Measurements from ENCODE around the gene TRRAP.

The TRRAP gene

DNA sequence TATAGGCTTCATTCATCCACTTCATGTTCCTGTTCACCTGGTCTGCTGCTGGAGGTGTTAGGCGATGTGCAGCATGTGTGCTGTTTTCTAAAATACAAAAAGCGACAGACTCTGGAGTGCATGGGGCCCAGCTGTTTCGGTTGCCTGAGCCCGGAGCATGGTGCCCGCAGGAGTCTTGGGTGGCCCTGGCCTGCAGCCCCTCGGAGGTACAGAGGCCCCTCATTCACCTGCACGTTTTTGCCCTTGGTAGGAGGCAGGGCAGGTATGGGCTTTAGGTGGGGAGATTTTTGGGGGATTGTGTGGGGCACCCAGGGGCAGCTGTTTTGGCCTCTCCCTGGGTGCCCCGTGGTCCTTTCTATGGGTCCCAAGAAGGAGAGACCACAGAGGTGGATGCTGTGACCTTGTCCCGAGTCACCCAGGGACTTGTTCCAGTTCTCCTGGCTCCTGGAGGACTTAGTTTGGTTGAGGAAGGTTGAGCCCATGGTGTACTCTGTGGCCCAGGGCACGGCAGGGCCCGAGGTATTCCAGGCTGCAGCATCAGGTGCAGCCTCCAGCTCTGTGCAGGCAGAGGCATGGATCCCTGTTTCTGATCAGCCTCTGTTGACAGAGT, 130.7 kb downstream of the TRRAP start:
- no peak for DNase-seq

DNA sequence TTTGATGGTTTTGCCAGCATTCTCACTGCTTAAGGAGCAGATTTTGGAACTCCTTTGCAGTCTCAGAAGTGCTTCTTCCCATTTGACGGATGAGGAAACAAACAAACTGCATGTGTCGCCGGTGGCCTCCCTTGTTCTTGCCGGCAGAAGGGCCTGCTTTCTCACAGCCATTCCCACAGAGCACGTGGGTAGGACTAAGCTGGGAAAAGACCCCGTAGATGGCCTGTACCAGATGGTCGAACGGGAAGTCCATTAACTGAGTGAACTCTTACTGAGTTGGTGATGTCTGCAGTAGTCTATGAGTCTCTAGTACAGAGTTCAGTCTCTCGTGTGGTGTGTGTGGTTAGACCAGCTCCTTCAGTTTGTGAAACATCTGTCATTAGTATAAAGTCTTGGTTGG, 131.9 kb downstream of the TRRAP start:
- DNase-seq = no peak

- DNase-seq = no peak
These were observed 133.0 kb downstream of the TRRAP start for GRCh38 chr7:99011341-99011705.

DNA sequence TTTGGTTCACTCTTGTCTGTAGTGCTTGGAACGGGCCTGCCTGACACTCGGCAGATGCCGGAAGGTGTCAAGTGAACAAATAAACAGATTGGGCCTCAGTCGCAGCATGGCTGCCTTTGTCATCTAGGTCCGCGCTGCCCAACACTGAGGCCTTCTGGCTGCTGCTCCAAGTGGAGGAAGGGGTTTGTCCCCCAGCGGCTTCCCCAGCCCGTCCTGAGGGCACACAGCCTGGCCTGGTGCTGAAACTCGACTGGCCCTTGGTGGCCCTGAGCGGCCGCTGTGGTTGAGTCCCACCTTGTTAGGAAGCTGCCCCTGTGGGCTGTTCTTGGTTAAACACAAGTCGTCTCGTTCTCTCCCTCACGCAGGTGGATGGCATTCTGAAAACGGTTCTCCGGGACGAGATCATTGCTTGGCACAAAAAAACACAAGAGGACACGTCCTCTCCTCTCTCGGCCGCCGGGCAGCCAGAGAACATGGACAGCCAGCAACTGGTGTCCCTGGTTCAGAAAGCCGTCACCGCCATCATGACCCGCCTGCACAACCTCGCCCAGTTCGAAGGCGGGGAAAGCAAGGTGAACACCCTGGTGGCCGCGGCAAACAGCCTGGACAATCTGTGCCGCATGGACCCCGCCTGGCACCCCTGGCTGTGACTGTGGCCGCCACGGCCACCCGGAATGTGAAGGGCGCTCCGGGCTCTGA, 133.5 kb downstream of the TRRAP start:
- DNase-seq = no peak

DNA sequence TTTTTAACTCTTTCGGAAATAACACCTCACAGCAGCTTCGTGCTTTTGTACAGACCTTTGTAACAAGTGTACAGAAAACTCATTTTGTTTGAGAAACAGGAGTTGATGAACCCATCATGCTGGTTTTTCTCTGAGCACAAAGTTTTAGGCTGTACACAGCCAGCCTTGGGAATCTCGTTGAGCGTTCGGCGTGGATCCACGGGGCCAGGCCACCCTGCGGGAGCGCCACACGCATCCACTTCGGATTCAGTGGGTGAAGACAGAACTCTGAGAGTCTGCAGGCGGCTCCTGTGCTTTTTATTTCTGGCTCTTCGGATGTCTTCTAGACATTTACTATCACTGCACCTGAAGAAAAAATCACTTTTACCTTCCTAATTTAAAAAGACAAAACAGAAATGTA, 134.4 kb downstream of the TRRAP start:
- no peak for DNase-seq

DNA sequence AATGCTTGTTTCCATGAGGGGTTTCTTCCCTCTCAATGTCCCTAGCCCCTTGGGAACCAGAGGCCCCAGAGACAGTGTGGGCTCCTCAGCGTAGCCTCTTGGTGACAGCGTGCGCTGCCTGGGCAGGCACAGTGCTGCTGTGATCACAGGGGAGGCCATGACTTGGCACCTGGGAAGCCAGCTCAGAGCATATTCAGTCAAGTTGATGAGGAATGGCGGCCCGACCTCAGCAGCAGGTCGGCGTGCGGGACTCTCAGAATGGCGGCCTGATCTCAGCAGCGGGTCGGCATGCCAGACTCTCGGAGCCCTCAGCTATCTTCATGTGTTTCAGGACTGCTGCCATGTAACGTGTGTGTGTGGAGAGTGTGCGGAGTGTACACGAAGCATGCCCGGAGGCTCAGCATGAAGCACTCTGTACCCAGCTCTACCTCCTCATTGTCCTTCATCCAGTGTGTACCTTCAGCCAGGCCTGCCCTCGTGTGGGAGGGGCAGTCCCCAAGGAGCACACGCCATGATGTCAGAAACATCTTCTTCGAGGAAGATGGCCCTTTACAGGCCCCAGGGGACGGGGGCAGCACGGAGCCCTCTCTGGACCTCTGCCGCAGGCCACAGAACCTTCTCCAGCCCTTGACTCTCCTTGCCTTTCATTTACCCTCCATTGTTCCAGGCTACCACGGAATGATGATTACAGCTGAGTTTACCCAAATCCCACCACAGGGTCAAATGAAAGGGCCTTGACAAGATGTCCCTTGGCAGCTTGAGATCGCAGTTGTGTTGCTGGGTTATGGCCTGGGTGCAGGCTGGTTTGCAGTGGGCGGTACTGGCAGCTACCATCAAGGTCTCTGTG, 135.2 kb downstream of the TRRAP start:
- no peak for DNase-seq

GRCh38 chr7:99014113-99014985, 136.0 kb downstream of the TRRAP start:
- DNase-seq = no peak

DNA sequence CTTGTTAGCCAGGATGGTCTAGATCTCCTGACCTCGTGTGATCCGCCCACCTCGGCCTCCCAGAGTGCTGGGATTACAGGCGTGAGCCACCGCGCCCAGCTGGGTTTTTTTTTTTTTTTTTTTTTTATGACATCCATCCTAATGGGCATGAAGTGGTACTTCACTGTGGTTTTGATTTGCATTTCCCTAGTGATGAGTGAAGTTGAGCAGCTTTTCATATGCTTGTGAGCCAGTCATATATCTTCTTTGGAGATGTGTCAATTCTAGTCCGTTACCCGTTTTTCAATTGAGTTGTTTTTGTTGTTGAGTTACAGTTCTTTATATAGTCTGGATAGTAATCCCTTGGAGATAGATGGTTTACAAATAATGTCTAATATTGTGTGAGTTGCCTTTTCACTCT, 137.9 kb downstream of the TRRAP start:
- no peak for DNase-seq

DNA sequence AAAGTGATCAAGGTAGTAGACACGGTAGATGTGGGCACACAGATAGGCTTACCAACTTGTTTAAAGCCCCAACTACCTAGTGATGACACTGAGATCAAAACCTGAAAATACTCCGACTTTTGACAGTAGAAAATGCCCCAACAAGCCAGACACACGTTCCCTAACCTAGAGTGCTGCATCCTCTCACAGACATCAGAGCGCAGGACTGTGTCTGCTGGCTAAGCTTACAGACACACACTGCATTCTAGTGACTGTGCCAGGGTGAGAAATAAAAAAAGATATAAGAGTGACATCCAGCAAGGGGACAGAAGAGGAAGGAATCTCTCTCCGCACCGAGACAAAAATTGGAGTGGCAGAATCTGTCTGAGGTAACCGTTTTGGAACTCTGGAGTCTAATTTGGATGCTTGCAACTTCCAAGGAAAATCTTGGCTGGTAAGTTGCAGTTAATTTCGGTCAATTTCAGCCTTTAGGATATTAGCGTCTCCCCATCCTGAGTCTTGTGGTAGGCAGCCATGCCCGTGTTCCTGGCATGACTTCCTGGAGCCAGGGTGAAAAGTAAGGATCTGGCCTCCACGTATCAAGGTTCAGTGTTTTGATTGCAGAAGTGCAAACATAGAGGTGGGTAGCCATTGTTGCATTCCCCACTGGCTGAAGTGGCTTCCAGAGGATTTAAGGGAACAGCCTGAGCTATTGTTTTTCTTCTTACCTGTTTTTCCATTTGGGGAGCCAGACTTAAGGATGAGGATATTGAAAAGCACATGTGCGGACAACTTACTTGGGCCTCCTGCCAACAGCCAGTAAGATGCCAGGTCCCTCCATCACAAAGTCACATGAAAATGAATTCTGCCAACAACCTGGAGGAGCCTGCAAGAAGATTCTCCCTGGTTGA, 141.4 kb downstream of the TRRAP start:
- no peak for DNase-seq

DNA sequence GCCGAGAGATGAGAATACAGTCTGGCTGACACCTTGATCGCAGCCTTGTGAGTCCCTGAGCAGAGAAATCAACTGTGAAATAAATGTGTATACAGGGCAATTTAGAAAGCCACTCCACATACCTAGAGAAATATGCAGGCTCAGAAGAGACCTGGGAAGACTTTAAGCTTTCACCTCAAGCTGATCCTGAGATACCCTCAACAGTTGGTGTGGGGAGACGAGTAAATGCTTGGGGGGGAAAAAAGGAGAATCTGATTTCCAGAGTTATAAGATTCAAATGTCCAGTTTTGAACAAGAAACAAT, 142.0 kb downstream of the TRRAP start:
- no peak for DNase-seq

GRCh38 chr7:99021941-99022560, 143.7 kb downstream of the TRRAP start:
- DNase-seq = peak; percentile 47

GRCh38 chr7:99024066-99024465, 145.7 kb downstream of the TRRAP start:
- DNase-seq = peak; percentile 80

GRCh38 chr7:99027241-99027640, 148.9 kb downstream of the TRRAP start:
- no peak for DNase-seq

GRCh38 chr7:99027841-99028240, 149.5 kb downstream of the TRRAP start:
- DNase-seq = no peak

DNA sequence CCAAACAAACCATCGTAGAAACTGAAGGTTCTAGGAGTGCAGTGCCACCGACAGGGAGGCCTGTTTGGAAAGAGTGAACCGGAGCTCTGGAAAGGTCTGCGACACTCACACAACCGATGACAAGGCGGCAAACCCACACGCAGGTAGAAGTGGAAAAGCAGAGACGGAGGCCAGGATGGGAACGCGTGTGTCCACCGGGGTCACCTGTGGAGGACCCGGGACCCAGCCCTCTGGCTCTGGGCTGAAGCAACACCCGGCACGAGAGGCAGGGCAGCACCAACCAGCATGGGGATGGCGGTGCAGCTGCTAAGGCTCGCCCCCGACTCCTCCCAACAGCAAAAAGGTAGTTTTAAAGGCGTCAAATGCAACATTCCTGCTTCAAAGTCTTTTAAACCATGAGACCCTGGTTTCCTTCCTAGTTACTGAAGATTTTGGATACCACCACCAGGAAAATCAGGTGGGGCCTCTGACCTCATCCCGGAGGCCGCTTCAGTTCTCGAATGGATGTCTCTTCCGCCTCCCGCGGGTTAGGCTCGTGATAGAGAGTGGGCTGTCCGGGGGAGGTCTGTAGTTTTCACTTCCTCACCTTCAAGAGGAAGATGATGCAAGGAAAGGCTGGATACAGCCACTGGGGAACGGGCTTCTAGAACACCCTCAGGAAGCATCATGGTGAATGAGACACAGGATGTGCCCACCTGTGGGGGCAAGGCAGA, 150.1 kb downstream of the TRRAP start:
- DNase-seq = no peak

DNA sequence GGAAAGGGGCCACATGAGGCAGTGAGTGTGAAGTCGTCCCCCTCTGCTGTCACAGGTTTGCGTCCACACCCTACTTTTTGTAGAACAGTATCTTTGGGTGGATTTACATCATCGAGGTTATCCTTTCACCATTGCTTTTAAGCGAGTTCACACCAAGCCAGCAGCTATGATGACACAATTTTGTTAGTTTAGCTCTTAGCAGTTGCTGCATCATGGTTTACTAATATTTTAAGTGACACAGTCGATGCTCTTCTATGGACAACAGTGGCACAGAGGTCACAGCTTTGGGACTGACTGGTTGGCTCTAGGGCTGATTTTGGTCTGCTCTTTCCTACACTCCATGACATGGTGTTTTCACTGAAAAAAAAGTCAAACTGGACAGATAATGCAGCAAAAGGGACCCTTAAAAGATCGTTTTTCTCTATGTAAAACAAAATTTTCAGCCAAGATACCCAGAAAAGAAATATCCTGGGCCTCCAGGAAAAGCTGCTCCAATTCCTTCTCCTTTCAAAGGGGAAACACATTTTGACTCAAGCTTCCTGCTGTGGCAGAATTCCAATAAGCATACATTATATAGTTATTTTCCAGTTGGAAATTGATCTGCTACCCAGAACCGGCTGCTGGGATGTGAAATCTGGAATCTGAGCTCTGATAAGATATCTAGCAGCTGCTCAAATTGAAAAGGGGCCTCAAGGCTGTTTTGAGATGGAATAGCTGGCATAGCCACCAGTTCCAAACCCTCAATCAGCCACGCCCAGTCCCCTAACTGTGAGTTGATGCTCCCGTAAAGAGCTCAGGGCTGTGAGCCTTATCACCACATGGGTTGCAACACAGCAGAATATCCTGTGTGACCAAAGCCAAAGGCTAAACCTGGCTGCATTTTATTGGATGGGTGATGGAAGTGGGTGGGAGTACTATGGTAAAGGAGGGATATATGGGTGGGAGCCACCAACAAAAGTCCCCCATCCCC, 151.4 kb downstream of the TRRAP start:
- no peak for DNase-seq

DNA sequence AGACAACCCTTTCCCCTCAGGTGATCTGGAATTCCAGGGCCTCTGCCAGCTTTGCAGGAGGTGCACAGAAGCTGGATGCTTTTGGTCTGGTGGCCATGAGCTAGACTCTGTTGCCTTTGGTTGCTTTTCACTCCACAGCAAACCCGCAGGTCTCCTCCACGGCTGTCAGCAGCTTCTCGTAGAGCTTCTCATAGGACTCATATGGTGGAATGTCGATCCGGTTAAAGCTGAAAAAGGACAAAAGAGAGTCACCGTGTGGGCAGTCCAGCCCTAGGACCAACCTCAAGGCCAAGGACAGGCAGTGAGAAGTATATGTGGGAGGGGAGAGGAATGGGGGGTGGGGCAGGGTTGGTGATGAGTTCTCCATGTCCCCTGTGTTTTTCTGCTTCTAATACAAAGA, 152.1 kb downstream of the TRRAP start:
- DNase-seq = no peak

GRCh38 chr7:99030951-99031350, 152.6 kb downstream of the TRRAP start:
- peak; percentile 19 for DNase-seq

GRCh38 chr7:99031496-99031895, 153.2 kb downstream of the TRRAP start:
- no peak for DNase-seq

- no peak for DNase-seq
These were observed 154.6 kb downstream of the TRRAP start for GRCh38 chr7:99032928-99033327.

Data from fibroblast of skin of scalp (primary cell).